Activated effector memory CD4-positive, alpha-beta T cell treated with Interleukin-2 at 50 U/mL for 16 hours (primary cell): ENCODE data around the gene NEURL1B.

ENCODE experiments used
- DNase-seq: peaks from one replicate; pipeline ENCODE4 v3.0.0-alpha.2; 2020

Gene NEURL1B

GRCh38 chr5:172610643-172611042 lies 30.4 kb upstream of the NEURL1B start:
- no peak for DNase-seq

GRCh38 chr5:172611913-172612312 lies 29.1 kb upstream of the NEURL1B start:
- DNase-seq: no peak

GRCh38 chr5:172612771-172613170 lies 28.3 kb upstream of the NEURL1B start:
- DNase-seq: no peak

- no peak for DNase-seq
Measured at GRCh38 chr5:172616136-172616535, 24.9 kb upstream of the NEURL1B start.

GRCh38 chr5:172616730-172617129 lies 24.3 kb upstream of the NEURL1B start:
- DNase-seq: no peak

GRCh38 chr5:172617817-172618216 lies 23.2 kb upstream of the NEURL1B start:
- DNase-seq: no peak

- no peak for DNase-seq
Measured at GRCh38 chr5:172618574-172619365, 22.3 kb upstream of the NEURL1B start.

- no peak for DNase-seq
Measured at GRCh38 chr5:172620506-172620905, 20.6 kb upstream of the NEURL1B start.

- no peak for DNase-seq
Measured at GRCh38 chr5:172622091-172623046, 18.7 kb upstream of the NEURL1B start.

- no peak for DNase-seq
Measured at GRCh38 chr5:172623313-172623980, 17.6 kb upstream of the NEURL1B start.

- no peak for DNase-seq
Measured at GRCh38 chr5:172624083-172624995, 16.7 kb upstream of the NEURL1B start.

GRCh38 chr5:172624996-172625964 lies 15.8 kb upstream of the NEURL1B start:
- DNase-seq: no peak

GRCh38 chr5:172626031-172626581 lies 15.0 kb upstream of the NEURL1B start:
- DNase-seq: no peak

- DNase-seq: no peak
Measured at GRCh38 chr5:172630082-172630481, 11.0 kb upstream of the NEURL1B start.

GRCh38 chr5:172630482-172630881 lies 10.6 kb upstream of the NEURL1B start:
- DNase-seq: no peak

- no peak for DNase-seq
Measured at GRCh38 chr5:172630986-172631385, 10.1 kb upstream of the NEURL1B start.

- DNase-seq: no peak
Measured at GRCh38 chr5:172632346-172633092, 8.5 kb upstream of the NEURL1B start.

- DNase-seq: no peak
Measured at GRCh38 chr5:172633403-172633970, 7.6 kb upstream of the NEURL1B start.

- DNase-seq: no peak
Measured at GRCh38 chr5:172634106-172634899, 6.8 kb upstream of the NEURL1B start.
